Panc1 (cell line): Measurements from ENCODE around the gene AKT3. TPM values are rescaled to one million over a fixed set of nuclear protein-coding genes. Genes with fewer than 3 reads are reported as not detected.

Source experiments
- ATAC-seq: fragments of 200-7000 bp; cut with Tn5 transposase; 2 replicates; pipeline ENCODE4 v1.9.1; 2020; ENCODE audit warnings: mild to moderate bottlenecking, moderate library complexity
- BruUV-seq: library from RNA; stranded (reverse); fragments of 400-500 nt; replicated peaks from 2 replicates; lab custom pipeline; 2021; lab: Mats Ljungman, UMichigan
- CTCF ChIA-PET: fragments of 300-600 bp; sonication (Branson Sonifier 250); formaldehyde crosslinking; loops from one replicate; lab custom pipeline; 2022; ENCODE audit warnings: antibody characterized with exemption; lab: Charles Lee
- POLR2A ChIA-PET: fragments of 300-600 bp; sonication (Branson Sonifier 250); formaldehyde crosslinking; loops from one replicate; lab custom pipeline; 2022; ENCODE audit warnings: antibody characterized with exemption; lab: Charles Lee
- DNase-seq: peaks from one replicate; pipeline ENCODE4 v3.0.0-alpha.2; 2010; ENCODE audit warnings: low read depth, low spot score
- H3K27ac ChIP-seq: 2 replicates; pipeline ENCODE4 v1.5.1; 2011; ENCODE audit warnings: mild to moderate bottlenecking, low read length, inconsistent platforms
- H3K27me3 ChIP-seq: fragments of 200-500 bp; sonication (Bioruptor generic); 2 replicates; pipeline ENCODE4 v1.6.0; 2014; ENCODE audit warnings: low read length, inconsistent platforms; ENCODE audit not compliant: control insufficient read depth, insufficient read depth
- H3K36me3 ChIP-seq: fragments of 200-500 bp; sonication (Bioruptor generic); 2 replicates; pipeline ENCODE4 v1.5.1; 2014; ENCODE audit warnings: inconsistent platforms, mild to moderate bottlenecking, low read length, moderate library complexity; ENCODE audit not compliant: control insufficient read depth, insufficient read depth
- H3K4me1 ChIP-seq: 2 replicates; pipeline ENCODE4 v1.5.1; 2011; ENCODE audit warnings: inconsistent platforms, mild to moderate bottlenecking, low read length, moderate library complexity; ENCODE audit not compliant: control insufficient read depth, insufficient read depth
- H3K4me3 ChIP-seq, 2 experiments: 2 replicates each; pipeline ENCODE4 v1.5.1; 2011 to 2012; ENCODE audit warnings: low read depth in 2 of 2, low read length in 2 of 2, mild to moderate bottlenecking in 2 of 2, inconsistent platforms in 1 of 2, moderate library complexity in 1 of 2
- H3K9me3 ChIP-seq: fragments of 200-500 bp; sonication (Bioruptor generic); 2 replicates; pipeline ENCODE4 v1.5.1; 2014; ENCODE audit warnings: low read depth, mild to moderate bottlenecking, inconsistent platforms, low read length, moderate library complexity; ENCODE audit not compliant: control insufficient read depth, insufficient read depth
- POLR2AphosphoS5 ChIP-seq: IDR thresholded peaks from 2 replicates; pipeline ENCODE4 v1.6.1; 2012; ENCODE audit warnings: mild to moderate bottlenecking, low read depth, low read length, moderate library complexity
- SIN3A ChIP-seq: IDR thresholded peaks from 2 replicates; pipeline ENCODE4 v1.6.1; 2012; ENCODE audit warnings: low read depth, mild to moderate bottlenecking, low read length, moderate library complexity, borderline replicate concordance; ENCODE audit not compliant: insufficient read depth
- TCF7L2 ChIP-seq: IDR thresholded peaks from 2 replicates; pipeline ENCODE4 v1.6.1; 2011; ENCODE audit warnings: mild to moderate bottlenecking, low read depth, low read length, inconsistent platforms
- in situ Hi-C: cut with HindIII; loops from 2 replicates; pipeline ENCODE4 v1.10.0; 2016; ENCODE audit warnings: low sequenced_read_pairs, low pct_unique_long_range_greater_than_20kb
- intact Hi-C: fragments of 100-400 bp; cut with micrococcal nuclease; formaldehyde crosslinking; loops from one replicate; pipeline ENCODE4 v1.10.0; 2022; ENCODE audit not compliant: unreplicated experiment
- total RNA-seq: library from RNA; stranded (reverse); gene quantifications from one replicate; pipeline ENCODE4 v1.2.1, GENCODE V29; 2021; ENCODE audit not compliant: unreplicated experiment
- TF ChIP-seq, protein P1 (sequence below): fragments of 450-650 bp; IDR thresholded peaks from 2 replicates; pipeline ENCODE4 v1.5.1; 2017; ENCODE audit warnings: mild to moderate bottlenecking
- TF ChIP-seq, protein P2 (sequence below), 2 experiments: IDR thresholded peaks; 2 replicates each; pipeline ENCODE4 v1.6.1; 2011 to 2012; ENCODE audit warnings: low read depth in 2 of 2, control low read depth in 1 of 2, low read length in 1 of 2, mild to moderate bottlenecking in 1 of 2, moderate library complexity in 1 of 2; ENCODE audit not compliant: insufficient read depth in 1 of 2

Gene AKT3
- total RNA-seq, 1 experiment from 2014 or later: 11.0 TPM

- TF ChIP-seq TCF7L2 (no peak), SIN3A (no peak), POLR2AphosphoS5 (no peak)
- TF ChIP-seq, protein P1, sequence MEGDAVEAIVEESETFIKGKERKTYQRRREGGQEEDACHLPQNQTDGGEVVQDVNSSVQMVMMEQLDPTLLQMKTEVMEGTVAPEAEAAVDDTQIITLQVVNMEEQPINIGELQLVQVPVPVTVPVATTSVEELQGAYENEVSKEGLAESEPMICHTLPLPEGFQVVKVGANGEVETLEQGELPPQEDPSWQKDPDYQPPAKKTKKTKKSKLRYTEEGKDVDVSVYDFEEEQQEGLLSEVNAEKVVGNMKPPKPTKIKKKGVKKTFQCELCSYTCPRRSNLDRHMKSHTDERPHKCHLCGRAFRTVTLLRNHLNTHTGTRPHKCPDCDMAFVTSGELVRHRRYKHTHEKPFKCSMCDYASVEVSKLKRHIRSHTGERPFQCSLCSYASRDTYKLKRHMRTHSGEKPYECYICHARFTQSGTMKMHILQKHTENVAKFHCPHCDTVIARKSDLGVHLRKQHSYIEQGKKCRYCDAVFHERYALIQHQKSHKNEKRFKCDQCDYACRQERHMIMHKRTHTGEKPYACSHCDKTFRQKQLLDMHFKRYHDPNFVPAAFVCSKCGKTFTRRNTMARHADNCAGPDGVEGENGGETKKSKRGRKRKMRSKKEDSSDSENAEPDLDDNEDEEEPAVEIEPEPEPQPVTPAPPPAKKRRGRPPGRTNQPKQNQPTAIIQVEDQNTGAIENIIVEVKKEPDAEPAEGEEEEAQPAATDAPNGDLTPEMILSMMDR: no peak
- TF ChIP-seq, protein P2, sequence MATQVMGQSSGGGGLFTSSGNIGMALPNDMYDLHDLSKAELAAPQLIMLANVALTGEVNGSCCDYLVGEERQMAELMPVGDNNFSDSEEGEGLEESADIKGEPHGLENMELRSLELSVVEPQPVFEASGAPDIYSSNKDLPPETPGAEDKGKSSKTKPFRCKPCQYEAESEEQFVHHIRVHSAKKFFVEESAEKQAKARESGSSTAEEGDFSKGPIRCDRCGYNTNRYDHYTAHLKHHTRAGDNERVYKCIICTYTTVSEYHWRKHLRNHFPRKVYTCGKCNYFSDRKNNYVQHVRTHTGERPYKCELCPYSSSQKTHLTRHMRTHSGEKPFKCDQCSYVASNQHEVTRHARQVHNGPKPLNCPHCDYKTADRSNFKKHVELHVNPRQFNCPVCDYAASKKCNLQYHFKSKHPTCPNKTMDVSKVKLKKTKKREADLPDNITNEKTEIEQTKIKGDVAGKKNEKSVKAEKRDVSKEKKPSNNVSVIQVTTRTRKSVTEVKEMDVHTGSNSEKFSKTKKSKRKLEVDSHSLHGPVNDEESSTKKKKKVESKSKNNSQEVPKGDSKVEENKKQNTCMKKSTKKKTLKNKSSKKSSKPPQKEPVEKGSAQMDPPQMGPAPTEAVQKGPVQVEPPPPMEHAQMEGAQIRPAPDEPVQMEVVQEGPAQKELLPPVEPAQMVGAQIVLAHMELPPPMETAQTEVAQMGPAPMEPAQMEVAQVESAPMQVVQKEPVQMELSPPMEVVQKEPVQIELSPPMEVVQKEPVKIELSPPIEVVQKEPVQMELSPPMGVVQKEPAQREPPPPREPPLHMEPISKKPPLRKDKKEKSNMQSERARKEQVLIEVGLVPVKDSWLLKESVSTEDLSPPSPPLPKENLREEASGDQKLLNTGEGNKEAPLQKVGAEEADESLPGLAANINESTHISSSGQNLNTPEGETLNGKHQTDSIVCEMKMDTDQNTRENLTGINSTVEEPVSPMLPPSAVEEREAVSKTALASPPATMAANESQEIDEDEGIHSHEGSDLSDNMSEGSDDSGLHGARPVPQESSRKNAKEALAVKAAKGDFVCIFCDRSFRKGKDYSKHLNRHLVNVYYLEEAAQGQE (IDR thresholded peaks at IDR 0.05; ENCODE audit: insufficient read depth in 1 of 2, low read depth in 2 of 2, low read length in 1 of 2): no peak
- Histone ChIP-seq H3K4me3 (no peak overlapping the region), H3K27me3 (no peaks in the 10 kb centered on the region), H3K27ac (no peak overlapping the region), H3K9me3 (no peaks in the 10 kb centered on the region), H3K36me3 (no peaks in the 10 kb centered on the region), H3K4me1 (no peaks in the 10 kb centered on the region)
- CTCF ChIA-PET: no interaction called here
- intact Hi-C loops: no loop called here
- ATAC-seq (no peak), DNase-seq (no peak)
- POLR2A ChIA-PET: no interaction called here
- in situ Hi-C loops: no loop called here
- BruUV-seq: no TSS peak
Observed at GRCh38 chr1:243723458-243724043, 126.5 kb downstream of the AKT3 start.

GRCh38 chr1:243723050-243723449 lies 127.0 kb downstream of the AKT3 start:
- Histone ChIP-seq H3K27me3 (no peaks in the 10 kb centered on the region), H3K4me3 (no peak overlapping the region), H3K9me3 (no peaks in the 10 kb centered on the region), H3K36me3 (no peaks in the 10 kb centered on the region), H3K27ac (no peak overlapping the region), H3K4me1 (no peaks in the 10 kb centered on the region)
- TF ChIP-seq, protein P1: no peak
- TF ChIP-seq, protein P2 (IDR thresholded peaks at IDR 0.05; ENCODE audit: insufficient read depth in 1 of 2, low read depth in 2 of 2, low read length in 1 of 2): no peak
- no peak for TF ChIP-seq POLR2AphosphoS5
- no peak for TF ChIP-seq TCF7L2
- ChIA-PET POLR2A (interaction anchor here (0.6 kb wide), 1 partner anchor 20 kb away, joined by 3 read pairs; no protein-coding TSS in a partner anchor), CTCF (no interaction called here)
- ATAC-seq (no peak), DNase-seq (no peak)
- intact Hi-C loops: no loop called here
- in situ Hi-C loops: no loop called here
- BruUV-seq: no TSS peak
